H1 (cell line): ENCODE data around the gene FRMD4A. TPM values are rescaled to one million over a fixed set of nuclear protein-coding genes. Genes with fewer than 3 reads are reported as not detected.

Source experiments
- CHD2 ChIP-seq: IDR thresholded peaks from 2 replicates; pipeline ENCODE4 v1.6.1; 2012; ENCODE audit warnings: low read length, improper control_type of control experiment
- E2F6 ChIP-seq: IDR thresholded peaks from 2 replicates; pipeline ENCODE4 v1.6.1; 2012; ENCODE audit warnings: inconsistent platforms
- FOSL1 ChIP-seq: IDR thresholded peaks from 2 replicates; pipeline ENCODE4 v1.6.1; 2011; ENCODE audit warnings: mild to moderate bottlenecking, low read depth, low read length, moderate library complexity; ENCODE audit not compliant: insufficient read depth
- GABPA ChIP-seq: IDR thresholded peaks from 2 replicates; pipeline ENCODE4 v1.6.1; 2011; ENCODE audit warnings: mild to moderate bottlenecking, low read length, moderate library complexity, borderline replicate concordance; ENCODE audit not compliant: insufficient read depth
- SIRT6 ChIP-seq: IDR thresholded peaks from one replicate; pipeline ENCODE4 v1.7.1; 2012; ENCODE audit warnings: low read length, inconsistent platforms
- SIX5 ChIP-seq: IDR thresholded peaks from 2 replicates; pipeline ENCODE4 v1.6.1; 2011; ENCODE audit warnings: mild to moderate bottlenecking, low read depth, low read length
- SP1 ChIP-seq: IDR thresholded peaks from 2 replicates; pipeline ENCODE4 v1.6.1; 2011; ENCODE audit warnings: low read depth, low read length
- SRF ChIP-seq: IDR thresholded peaks from 2 replicates; pipeline ENCODE4 v1.6.1; 2011; ENCODE audit warnings: mild to moderate bottlenecking, low read depth, low read length, moderate library complexity
- TBP ChIP-seq: IDR thresholded peaks from 2 replicates; pipeline ENCODE4 v1.6.1; 2011; ENCODE audit warnings: low read depth, low read length, improper control_type of control experiment
- TCF12 ChIP-seq: IDR thresholded peaks from 2 replicates; pipeline ENCODE4 v1.6.1; 2011; ENCODE audit warnings: low read depth, mild to moderate bottlenecking, low read length
- polyA plus RNA-seq, 7 experiments: library from polyadenylated mRNA; depleted of rRNA in 3 of 7; stranded (reverse) in 5 of 7; unstranded in 2 of 7; fragments of >200 nt in 5 of 7; fragments of 200-250 nt in 2 of 7; gene quantifications; 1 replicate in 5 of 7; 2 replicates in 1 of 7; 4 replicates in 1 of 7; pipeline versions ENCODE4 v1.2.1 to v1.2.3, GENCODE V29; 2011 to 2013; ENCODE audit warnings: missing spikeins in 2 of 7, mixed read lengths in 2 of 7
- total RNA-seq: library from RNA; stranded (reverse); fragmentation: NEBNext Ultra II Directional; extraction: Animal tissue kit (Norgen Biotek cat#: 25700); gene quantifications from 2 replicates; pipeline ENCODE4 v1.2.1, GENCODE V29; 2021
- TF ChIP-seq, protein P1 (sequence below): fragments of 300-600 bp; sonication (generic); IDR thresholded peaks from 2 replicates; pipeline ENCODE4 v1.7.1; 2012; ENCODE audit warnings: low read length, moderate library complexity, mild to moderate bottlenecking, inconsistent platforms; ENCODE audit not compliant: insufficient replicate concordance

The FRMD4A gene
- total and polyA plus RNA-seq, 2 of the 8 experiments (the other 6 are each of a cell fraction or from before 2014, with no cell fraction given) = 38.6 to 39.6 TPM

DNA sequence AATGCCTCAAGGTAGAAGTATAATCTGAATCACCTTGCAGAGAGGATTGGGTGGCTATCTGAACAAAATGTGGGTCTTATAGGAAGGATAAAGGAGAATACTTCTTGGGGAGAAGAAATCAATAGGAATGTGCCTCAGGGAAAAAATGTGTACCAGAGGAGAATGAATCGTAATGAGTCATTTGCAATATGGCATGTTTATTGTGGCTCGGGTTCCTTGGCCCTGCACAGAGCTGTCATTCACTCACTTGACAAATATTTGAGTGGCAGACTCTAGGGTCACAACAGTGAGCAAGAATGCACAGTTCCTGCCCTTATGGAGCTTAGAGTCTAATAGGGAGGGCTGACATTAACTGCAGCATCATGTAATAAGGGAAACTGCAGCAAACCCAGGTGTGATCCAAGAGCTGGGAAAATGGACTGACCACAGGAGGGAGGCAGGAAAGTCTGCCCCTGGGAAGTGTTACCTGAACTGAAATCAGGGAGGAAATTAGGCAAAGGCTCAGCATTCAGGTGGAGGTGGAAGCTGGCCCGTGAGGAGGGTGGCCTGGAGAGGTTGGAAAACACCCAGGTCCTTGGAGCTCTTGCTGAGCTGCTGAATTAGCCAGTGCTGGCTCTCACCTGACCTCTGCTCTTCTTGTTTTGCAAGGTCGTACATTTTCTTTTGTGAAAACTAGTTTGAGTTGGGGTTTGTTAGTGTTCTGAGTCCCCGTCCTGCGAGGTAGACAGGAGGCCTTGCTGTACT, 203.9 kb downstream of the FRMD4A start (continued):
- TF ChIP-seq, protein P1, sequence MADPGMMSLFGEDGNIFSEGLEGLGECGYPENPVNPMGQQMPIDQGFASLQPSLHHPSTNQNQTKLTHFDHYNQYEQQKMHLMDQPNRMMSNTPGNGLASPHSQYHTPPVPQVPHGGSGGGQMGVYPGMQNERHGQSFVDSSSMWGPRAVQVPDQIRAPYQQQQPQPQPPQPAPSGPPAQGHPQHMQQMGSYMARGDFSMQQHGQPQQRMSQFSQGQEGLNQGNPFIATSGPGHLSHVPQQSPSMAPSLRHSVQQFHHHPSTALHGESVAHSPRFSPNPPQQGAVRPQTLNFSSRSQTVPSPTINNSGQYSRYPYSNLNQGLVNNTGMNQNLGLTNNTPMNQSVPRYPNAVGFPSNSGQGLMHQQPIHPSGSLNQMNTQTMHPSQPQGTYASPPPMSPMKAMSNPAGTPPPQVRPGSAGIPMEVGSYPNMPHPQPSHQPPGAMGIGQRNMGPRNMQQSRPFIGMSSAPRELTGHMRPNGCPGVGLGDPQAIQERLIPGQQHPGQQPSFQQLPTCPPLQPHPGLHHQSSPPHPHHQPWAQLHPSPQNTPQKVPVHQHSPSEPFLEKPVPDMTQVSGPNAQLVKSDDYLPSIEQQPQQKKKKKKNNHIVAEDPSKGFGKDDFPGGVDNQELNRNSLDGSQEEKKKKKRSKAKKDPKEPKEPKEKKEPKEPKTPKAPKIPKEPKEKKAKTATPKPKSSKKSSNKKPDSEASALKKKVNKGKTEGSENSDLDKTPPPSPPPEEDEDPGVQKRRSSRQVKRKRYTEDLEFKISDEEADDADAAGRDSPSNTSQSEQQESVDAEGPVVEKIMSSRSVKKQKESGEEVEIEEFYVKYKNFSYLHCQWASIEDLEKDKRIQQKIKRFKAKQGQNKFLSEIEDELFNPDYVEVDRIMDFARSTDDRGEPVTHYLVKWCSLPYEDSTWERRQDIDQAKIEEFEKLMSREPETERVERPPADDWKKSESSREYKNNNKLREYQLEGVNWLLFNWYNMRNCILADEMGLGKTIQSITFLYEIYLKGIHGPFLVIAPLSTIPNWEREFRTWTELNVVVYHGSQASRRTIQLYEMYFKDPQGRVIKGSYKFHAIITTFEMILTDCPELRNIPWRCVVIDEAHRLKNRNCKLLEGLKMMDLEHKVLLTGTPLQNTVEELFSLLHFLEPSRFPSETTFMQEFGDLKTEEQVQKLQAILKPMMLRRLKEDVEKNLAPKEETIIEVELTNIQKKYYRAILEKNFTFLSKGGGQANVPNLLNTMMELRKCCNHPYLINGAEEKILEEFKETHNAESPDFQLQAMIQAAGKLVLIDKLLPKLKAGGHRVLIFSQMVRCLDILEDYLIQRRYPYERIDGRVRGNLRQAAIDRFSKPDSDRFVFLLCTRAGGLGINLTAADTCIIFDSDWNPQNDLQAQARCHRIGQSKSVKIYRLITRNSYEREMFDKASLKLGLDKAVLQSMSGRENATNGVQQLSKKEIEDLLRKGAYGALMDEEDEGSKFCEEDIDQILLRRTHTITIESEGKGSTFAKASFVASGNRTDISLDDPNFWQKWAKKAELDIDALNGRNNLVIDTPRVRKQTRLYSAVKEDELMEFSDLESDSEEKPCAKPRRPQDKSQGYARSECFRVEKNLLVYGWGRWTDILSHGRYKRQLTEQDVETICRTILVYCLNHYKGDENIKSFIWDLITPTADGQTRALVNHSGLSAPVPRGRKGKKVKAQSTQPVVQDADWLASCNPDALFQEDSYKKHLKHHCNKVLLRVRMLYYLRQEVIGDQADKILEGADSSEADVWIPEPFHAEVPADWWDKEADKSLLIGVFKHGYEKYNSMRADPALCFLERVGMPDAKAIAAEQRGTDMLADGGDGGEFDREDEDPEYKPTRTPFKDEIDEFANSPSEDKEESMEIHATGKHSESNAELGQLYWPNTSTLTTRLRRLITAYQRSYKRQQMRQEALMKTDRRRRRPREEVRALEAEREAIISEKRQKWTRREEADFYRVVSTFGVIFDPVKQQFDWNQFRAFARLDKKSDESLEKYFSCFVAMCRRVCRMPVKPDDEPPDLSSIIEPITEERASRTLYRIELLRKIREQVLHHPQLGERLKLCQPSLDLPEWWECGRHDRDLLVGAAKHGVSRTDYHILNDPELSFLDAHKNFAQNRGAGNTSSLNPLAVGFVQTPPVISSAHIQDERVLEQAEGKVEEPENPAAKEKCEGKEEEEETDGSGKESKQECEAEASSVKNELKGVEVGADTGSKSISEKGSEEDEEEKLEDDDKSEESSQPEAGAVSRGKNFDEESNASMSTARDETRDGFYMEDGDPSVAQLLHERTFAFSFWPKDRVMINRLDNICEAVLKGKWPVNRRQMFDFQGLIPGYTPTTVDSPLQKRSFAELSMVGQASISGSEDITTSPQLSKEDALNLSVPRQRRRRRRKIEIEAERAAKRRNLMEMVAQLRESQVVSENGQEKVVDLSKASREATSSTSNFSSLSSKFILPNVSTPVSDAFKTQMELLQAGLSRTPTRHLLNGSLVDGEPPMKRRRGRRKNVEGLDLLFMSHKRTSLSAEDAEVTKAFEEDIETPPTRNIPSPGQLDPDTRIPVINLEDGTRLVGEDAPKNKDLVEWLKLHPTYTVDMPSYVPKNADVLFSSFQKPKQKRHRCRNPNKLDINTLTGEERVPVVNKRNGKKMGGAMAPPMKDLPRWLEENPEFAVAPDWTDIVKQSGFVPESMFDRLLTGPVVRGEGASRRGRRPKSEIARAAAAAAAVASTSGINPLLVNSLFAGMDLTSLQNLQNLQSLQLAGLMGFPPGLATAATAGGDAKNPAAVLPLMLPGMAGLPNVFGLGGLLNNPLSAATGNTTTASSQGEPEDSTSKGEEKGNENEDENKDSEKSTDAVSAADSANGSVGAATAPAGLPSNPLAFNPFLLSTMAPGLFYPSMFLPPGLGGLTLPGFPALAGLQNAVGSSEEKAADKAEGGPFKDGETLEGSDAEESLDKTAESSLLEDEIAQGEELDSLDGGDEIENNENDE = no peak
- no peak for TF ChIP-seq CHD2
- no peak for TF ChIP-seq GABPA
- TF ChIP-seq SIRT6 = no peak
- no peak for TF ChIP-seq TCF12
- no peak for TF ChIP-seq E2F6
- TF ChIP-seq SRF = no peak
- TF ChIP-seq SP1 = no peak
- TF ChIP-seq FOSL1 = no peak
- no peak for TF ChIP-seq TBP
- TF ChIP-seq SIX5 = no peak
